Vagina (tissue), 2 donors: ENCODE results near the gene HNRNPM.

Experiments used
- CTCF ChIP-seq, 3 experiments: fragments of 450-650 bp in 2 of 3; fragments of 200-600 bp in 1 of 3; sonication (generic) in 1 of 3; IDR thresholded peaks; one replicate each; pipeline ENCODE4 v1.5.1; 2017 to 2019; ENCODE audit warnings: antibody characterized with exemption in 3 of 3, mild to moderate bottlenecking in 2 of 3, moderate library complexity in 2 of 3
- POLR2A ChIP-seq, 2 donors: fragments of 450-650 bp; IDR thresholded peaks; one replicate each; pipeline ENCODE4 v1.6.1; 2017; ENCODE audit warnings: antibody characterized with exemption in 2 of 2, mild to moderate bottlenecking in 2 of 2, moderate library complexity in 2 of 2
- POLR2AphosphoS5 ChIP-seq, 2 donors: sonication (generic); formaldehyde crosslinking; IDR thresholded peaks; one replicate each; pipeline ENCODE4 v1.9.0; 2017; ENCODE audit warnings: antibody characterized with exemption in 2 of 2, mild to moderate bottlenecking in 2 of 2, low read depth in 1 of 2; ENCODE audit not compliant: insufficient read depth in 1 of 2

GRCh38 chr19:8494158-8494557 lies 49.4 kb downstream of the HNRNPM start:
- no peak for TF ChIP-seq CTCF (IDR thresholded peaks at IDR 0.05)
- no peak for TF ChIP-seq POLR2A (IDR thresholded peaks at IDR 0.05)
- TF ChIP-seq POLR2AphosphoS5 (IDR thresholded peaks at IDR 0.05; ENCODE audit: insufficient read depth in 1 of 2, low read depth in 1 of 2), result no peak
